Endodermal cell (in vitro differentiated cells): ENCODE data around the gene ABCA2. TPM values are rescaled to one million over a fixed set of nuclear protein-coding genes. Genes with fewer than 3 reads are reported as not detected.
A peak's percentile ranks its signal among the peaks of the same experiment; 100 is the strongest.

Experiments used
- DNase-seq: peaks from one replicate; pipeline ENCODE4 v3.0.0-alpha.2; 2017
- H3K27ac ChIP-seq: 2 replicates; pipeline ENCODE4 v1.5.1; 2013; ENCODE audit warnings: mild to moderate bottlenecking, low read depth, low read length, moderate library complexity
- H3K27me3 ChIP-seq: 2 replicates; pipeline ENCODE4 v1.6.1; 2013; ENCODE audit warnings: mild to moderate bottlenecking, low read length, moderate library complexity; ENCODE audit not compliant: insufficient read depth, control insufficient read depth, poor library complexity, severe bottlenecking
- H3K36me3 ChIP-seq: 2 replicates; pipeline ENCODE4 v1.7.0; 2013; ENCODE audit warnings: mild to moderate bottlenecking, low read length, moderate library complexity; ENCODE audit not compliant: control insufficient read depth, insufficient read depth
- H3K4me1 ChIP-seq: one replicate; pipeline ENCODE4 v1.7.0; 2013; ENCODE audit warnings: low read length; ENCODE audit not compliant: control insufficient read depth, insufficient read depth
- H3K4me3 ChIP-seq: 2 replicates; pipeline ENCODE4 v1.5.1; 2013; ENCODE audit warnings: mild to moderate bottlenecking, low read length, moderate library complexity
- H3K9ac ChIP-seq: 2 replicates; pipeline ENCODE4 v1.6.1; 2013; ENCODE audit warnings: mild to moderate bottlenecking, low read length, moderate library complexity; ENCODE audit not compliant: poor library complexity, severe bottlenecking; ENCODE audit errors: extremely low read depth
- H3K9me3 ChIP-seq: 2 replicates; pipeline ENCODE4 v1.6.1; 2013; ENCODE audit warnings: mild to moderate bottlenecking, low read length, moderate library complexity; ENCODE audit not compliant: control insufficient read depth
- H3K27ac Mint-ChIP-seq: 2 replicates; pipeline ENCODE4 v1.8.0; 2020; ENCODE audit warnings: mixed read lengths
- H3K27me3 Mint-ChIP-seq: 2 replicates; pipeline ENCODE4 v1.8.0; 2021; ENCODE audit warnings: mild to moderate bottlenecking, mixed read lengths; ENCODE audit not compliant: insufficient read depth
- H3K36me3 Mint-ChIP-seq: 2 replicates; pipeline ENCODE4 v1.8.0; 2020; ENCODE audit warnings: low read depth, mixed read lengths
- H3K4me1 Mint-ChIP-seq: 2 replicates; pipeline ENCODE4 v1.8.0; 2020; ENCODE audit warnings: mixed read lengths
- H3K4me3 Mint-ChIP-seq: 2 replicates; pipeline ENCODE4 v1.8.0; 2020; ENCODE audit warnings: mild to moderate bottlenecking, moderate library complexity, mixed read lengths
- H3K9me3 Mint-ChIP-seq: 2 replicates; pipeline ENCODE4 v1.8.0; 2020; ENCODE audit warnings: mild to moderate bottlenecking, mixed read lengths
- CTCF ChIP-seq: fragments of 200-600 bp; sonication (generic); conservative IDR thresholded peaks from 2 replicates; pipeline ENCODE4 v1.5.0; 2021; ENCODE audit warnings: antibody characterized with exemption, mild to moderate bottlenecking
- WGBS, 2 experiments: methylation state at CpG; one replicate each; pipeline versions ENCODE4 v1.1.5 to v1.1.7; 2013; ENCODE audit warnings: missing lambda C conversion rate in 2 of 2, mixed read lengths in 1 of 2; ENCODE audit not compliant: insufficient coverage in 1 of 2, insufficient read length in 1 of 2; 5-methylcytosine and 5-hydroxymethylcytosine counted together
- total RNA-seq, 2 donors: library from RNA; stranded (reverse); fragmentation: NEBNext Ultra II Directional in 1 of 2; extraction: Animal tissue kit (Norgen Biotek cat#: 25700) in 1 of 2; gene quantifications; 2 replicates in 1 of 2; 3 replicates in 1 of 2; pipeline ENCODE4 v1.2.1, GENCODE V29; 2021

ABCA2 gene
- total RNA-seq, 2 donors from 2014 or later = 21.5 to 30.0 TPM

- no peak within 1 kb of the TSS for H3K27ac ChIP-seq
- Mint-ChIP-seq H3K27me3 (peaks cover 45% of the 10 kb centered on the region), H3K4me1 (peaks cover 2% of the 10 kb centered on the region), H3K36me3 (no peaks in the 10 kb centered on the region), H3K4me3 (peak within 1 kb of the TSS; percentile 40), H3K27ac (no peak within 1 kb of the TSS), H3K9me3 (no peaks in the 10 kb centered on the region)
- H3K4me3 ChIP-seq = no peak within 1 kb of the TSS
- H3K9ac ChIP-seq = no peak within 1 kb of the TSS
- WGBS, 2 experiments = 22 to 43% methylated on average over 26 to 90 of the region's 90 CpGs
- peaks cover 59% of the 10 kb centered on the region for H3K27me3 ChIP-seq
- H3K9me3 ChIP-seq = no peaks in the 10 kb centered on the region
- no peaks in the 10 kb centered on the region for H3K4me1 ChIP-seq
- TF ChIP-seq CTCF = no peak
- no peaks in the 10 kb centered on the region for H3K36me3 ChIP-seq
- DNase-seq = peak; percentile 84
Observed at GRCh38 chr9:137053944-137054931, 26.2 kb upstream of the ABCA2 start, which contains the start of gene ENTPD2. Gene ENTPD2 (minus strand): TSS chr9:137054061. CDS start chr9:137053997, 64 bp downstream.

GRCh38 chr9:137052998-137053943, 25.2 kb upstream of the ABCA2 start:
- Histone ChIP-seq H3K27ac (no peak overlapping the region), H3K4me1 (no peaks in the 10 kb centered on the region), H3K9me3 (no peaks in the 10 kb centered on the region), H3K27me3 (peaks cover 66% of the 10 kb centered on the region), H3K9ac (no peak overlapping the region), H3K4me3 (no peak overlapping the region), H3K36me3 (no peaks in the 10 kb centered on the region)
- no peak for TF ChIP-seq CTCF
- WGBS, 2 experiments = 14 to 20% methylated on average over 13 to 71 of the region's 71 CpGs
- no peaks in the 10 kb centered on the region for H3K36me3 Mint-ChIP-seq
- H3K27ac Mint-ChIP-seq = no peak overlapping the region
- H3K4me1 Mint-ChIP-seq = peaks cover 2% of the 10 kb centered on the region
- peaks cover 51% of the 10 kb centered on the region for H3K27me3 Mint-ChIP-seq
- peak overlapping the region; percentile 7 for H3K4me3 Mint-ChIP-seq
- no peaks in the 10 kb centered on the region for H3K9me3 Mint-ChIP-seq
- peak; percentile 75 for DNase-seq

GRCh38 chr9:137052293-137052692, 24.3 kb upstream of the ABCA2 start:
- no peak overlapping the region for H3K9ac ChIP-seq
- H3K4me1 ChIP-seq = no peaks in the 10 kb centered on the region
- no peaks in the 10 kb centered on the region for H3K36me3 ChIP-seq
- Mint-ChIP-seq H3K4me3 (no peak overlapping the region), H3K9me3 (no peaks in the 10 kb centered on the region), H3K36me3 (no peaks in the 10 kb centered on the region), H3K4me1 (peaks cover 2% of the 10 kb centered on the region), H3K27me3 (peaks cover 59% of the 10 kb centered on the region), H3K27ac (no peak overlapping the region)
- DNase-seq = no peak
- no peak overlapping the region for H3K4me3 ChIP-seq
- peaks cover 76% of the 10 kb centered on the region for H3K27me3 ChIP-seq
- TF ChIP-seq CTCF = no peak
- WGBS, 2 experiments = 80 to 91% methylated on average over 4 to 5 of the region's 8 CpGs
- H3K9me3 ChIP-seq = no peaks in the 10 kb centered on the region
- no peak overlapping the region for H3K27ac ChIP-seq
